Right atrium auricular region (tissue), 2 donors: ENCODE data around the gene SIX5. TPM values are rescaled to one million over a fixed set of nuclear protein-coding genes. Genes with fewer than 3 reads are reported as not detected.
A peak's percentile ranks its signal among the peaks of the same experiment; 100 is the strongest.

ENCODE experiments used
- DNase-seq: peaks from one replicate; pipeline ENCODE4 v3.0.0-alpha.2; 2019; ENCODE audit warnings: low spot score
- H3K27ac ChIP-seq, 2 donors: fragments of 200-600 bp; sonication (generic); 1 replicate in 1 of 2; 2 replicates in 1 of 2; pipeline ENCODE4 v1.5.1; 2016 to 2019
- H3K27me3 ChIP-seq, 2 donors: fragments of 200-600 bp; sonication (generic); one replicate each; pipeline versions ENCODE4 v1.5.1 to v1.6.0; 2017 to 2019
- H3K36me3 ChIP-seq: fragments of 200-600 bp; sonication (generic); one replicate; pipeline ENCODE4 v1.5.1; 2016
- H3K4me1 ChIP-seq, 2 donors: fragments of 200-600 bp; sonication (generic); one replicate each; pipeline versions ENCODE4 v1.5.1 to v1.6.0; 2017 to 2019
- H3K4me3 ChIP-seq, 2 donors: fragments of 200-600 bp; sonication (generic); 1 replicate in 1 of 2; 2 replicates in 1 of 2; pipeline ENCODE4 v1.5.1; 2017 to 2019; ENCODE audit warnings: mild to moderate bottlenecking in 1 of 2, moderate library complexity in 1 of 2
- H3K9me3 ChIP-seq, 2 donors: fragments of 200-600 bp; sonication (generic); one replicate each; pipeline ENCODE4 v1.5.1; 2019
- CTCF ChIP-seq, 2 donors: fragments of 200-600 bp; sonication (generic); IDR thresholded peaks; one replicate each; pipeline ENCODE4 v1.5.1; 2019; ENCODE audit warnings: antibody characterized with exemption in 2 of 2
- total RNA-seq, 2 donors: library from RNA; depleted of rRNA; stranded (reverse); fragments of >200 nt; gene quantifications; one replicate each; pipeline ENCODE4 v1.1.0, GENCODE V29; 2016

Gene SIX5
- total RNA-seq, 2 donors from 2014 or later: 9.3 to 18.6 TPM

GRCh38 chr19:45780448-45781213 is 11.6 kb upstream of the SIX5 start:
- Histone ChIP-seq H3K4me1 (peaks cover 0 to 72% of the 10 kb centered on the region in 2 donors), H3K27me3 (no peaks in the 10 kb centered on the region), H3K9me3 (no peaks in the 10 kb centered on the region), H3K36me3 (peaks cover 38% of the 10 kb centered on the region), H3K4me3 (peak overlapping the region; percentile 62 to 71), H3K27ac (peak overlapping the region; percentile 93 to 95)
- DNase-seq: no peak
- TF ChIP-seq CTCF (IDR thresholded peaks at IDR 0.05): no peak

GRCh38 chr19:45780146-45780447 is 11.0 kb upstream of the SIX5 start:
- H3K27ac ChIP-seq: peak overlapping the region; percentile 93 to 95
- H3K9me3 ChIP-seq: no peaks in the 10 kb centered on the region
- H3K27me3 ChIP-seq: no peaks in the 10 kb centered on the region
- TF ChIP-seq CTCF (IDR thresholded peaks at IDR 0.05): no peak
- H3K4me3 ChIP-seq: peak overlapping the region; percentile 62 to 71
- peaks cover 0 to 66% of the 10 kb centered on the region in 2 donors for H3K4me1 ChIP-seq
- peaks cover 33% of the 10 kb centered on the region for H3K36me3 ChIP-seq
- DNase-seq: no peak

- Histone ChIP-seq H3K27me3 (no peaks in the 10 kb centered on the region), H3K4me3 (peak overlapping the region in 1 of 2 donors; percentile 71), H3K4me1 (peaks cover 0 to 60% of the 10 kb centered on the region in 2 donors)
These were observed 10.4 kb upstream of the SIX5 start for GRCh38 chr19:45779231-45780145.

GRCh38 chr19:45778010-45778661 is 9.1 kb upstream of the SIX5 start:
- no peak overlapping the region for H3K27ac ChIP-seq
- no peak for DNase-seq
- no peaks in the 10 kb centered on the region for H3K27me3 ChIP-seq
- H3K4me3 ChIP-seq: no peak overlapping the region
- H3K4me1 ChIP-seq: peaks cover 0 to 47% of the 10 kb centered on the region in 2 donors
- peaks cover 36% of the 10 kb centered on the region for H3K36me3 ChIP-seq
- no peaks in the 10 kb centered on the region for H3K9me3 ChIP-seq
- no peak for TF ChIP-seq CTCF (IDR thresholded peaks at IDR 0.05)

More at GRCh38 chr19:45779231-45780145, 10.4 kb upstream of the SIX5 start:
- peaks cover 36% of the 10 kb centered on the region for H3K36me3 ChIP-seq
- TF ChIP-seq CTCF (IDR thresholded peaks at IDR 0.05): peak; percentile 26 to 62
- H3K9me3 ChIP-seq: no peaks in the 10 kb centered on the region
- peak; percentile 76 for DNase-seq
- peak overlapping the region; percentile 93 to 95 for H3K27ac ChIP-seq

- Histone ChIP-seq H3K27me3 (no peaks in the 10 kb centered on the region), H3K27ac (no peak overlapping the region), H3K9me3 (no peaks in the 10 kb centered on the region), H3K4me1 (peaks cover 0 to 40% of the 10 kb centered on the region in 2 donors), H3K36me3 (peaks cover 36% of the 10 kb centered on the region), H3K4me3 (no peak overlapping the region)
- TF ChIP-seq CTCF (IDR thresholded peaks at IDR 0.05): no peak
- no peak for DNase-seq
These were observed 8.4 kb upstream of the SIX5 start for GRCh38 chr19:45777395-45777961.
